ENCODE measurements around the gene KRT6A. TPM values are rescaled to one million over a fixed set of nuclear protein-coding genes. Genes with fewer than 3 reads are reported as not detected.

Gene KRT6A
- total and polyA plus RNA-seq, 9 of the 15 experiments (the other 6 are each of a cell fraction or from before 2014, with no cell fraction given) = 0.26 TPM; not detected in 8

- peak; percentile 62 for FAIRE-seq
- 3% methylated on average over 4 of the region's 4 CpGs for WGBS (ENCODE audit: insufficient coverage, low coverage, missing lambda C conversion rate)
- Histone ChIP-seq H3K79me2 (ENCODE audit: control insufficient read depth, insufficient read depth, low read length) (no peaks in the 10 kb centered on the region), H3K36me3 (ENCODE audit: control insufficient read depth, insufficient read depth, low read length) (no peaks in the 10 kb centered on the region), H3K4me3 (no peak overlapping the region), H4K20me1 (replicated peaks; ENCODE audit: control insufficient read depth, insufficient read depth, low read length) (no peaks in the 10 kb centered on the region), H3K4me2 (ENCODE audit: insufficient read depth, low read length) (no peak overlapping the region), H3K27me3 (ENCODE audit: control insufficient read depth in 2 of 2, insufficient read depth in 2 of 2, low read length in 2 of 2) (no peaks in the 10 kb centered on the region; a peak in 1 of 5 replicates), H3K9me1 (ENCODE audit: control insufficient read depth, insufficient read depth, low read length) (no peaks in the 10 kb centered on the region), H3K9me3 (replicated peaks; ENCODE audit: control insufficient read depth, insufficient read depth, low read depth, low read length) (no peaks in the 10 kb centered on the region), H3K9ac (ENCODE audit: insufficient read depth in 1 of 2, low read depth in 2 of 2, low read length in 2 of 2) (no peak overlapping the region), H3K27ac (ENCODE audit: extremely low read depth, low read depth, low read length) (no peak overlapping the region), H2AFZ (ENCODE audit: low read depth, low read length) (no peak overlapping the region), H3K4me1 (replicated peaks in 1 of 2; ENCODE audit: control insufficient read depth in 2 of 2, insufficient read depth in 2 of 2, low read length in 2 of 2) (no peaks in the 10 kb centered on the region)
- CTCF ChIA-PET (ENCODE audit: low intra/inter-chr PET ratio) = no interaction called here
- in situ Hi-C loops (cut with MboI) (no loop called here), intact Hi-C loops (cut with micrococcal nuclease) (no loop called here)
- POLR2A ChIA-PET = no interaction called here
- ATAC-seq = no peak
- peak in 2 of 4 experiments; percentile 20 to 21 for DNase-seq (ENCODE audit: extremely low read depth in 1 of 4, low spot score in 3 of 4)
- BruUV-seq (replicated peaks) = no TSS peak
- TF ChIP-seq MTA2 (IDR thresholded peaks at IDR 0.05; ENCODE audit: low read depth) (no peak), SMAD1 (IDR thresholded peaks at IDR 0.05; ENCODE audit: low read depth, low read length, partially characterized antibody) (no peak), CTCF (IDR thresholded peaks at IDR 0.05 in 2 of 3, conservative IDR thresholded peaks at IDR 0.05 in 1 of 3; ENCODE audit: insufficient read depth in 2 of 3, low read depth in 1 of 3, low read length in 3 of 3) (peak; percentile 23 to 54 (median 44); a peak in 4 of 6 replicates), ATF4 (CRISPR knock-in tag; IDR thresholded peaks at IDR 0.05) (no peak), ZBTB33 (CRISPR knock-in tag; IDR thresholded peaks at IDR 0.05) (no peak), YY1 (IDR thresholded peaks at IDR 0.05; ENCODE audit: borderline replicate concordance in 1 of 3, control insufficient read depth in 1 of 3, extremely low read depth in 1 of 3, insufficient read depth in 3 of 3, insufficient read length in 1 of 3, insufficient replicate concordance in 2 of 3, low read depth in 1 of 3, low read length in 2 of 3) (peak in 1 of 3 experiments; percentile 32), CREB1 (IDR thresholded peaks at IDR 0.05) (no peak), CREB1 (CRISPR knock-in tag; IDR thresholded peaks at IDR 0.05) (no peak), ZBTB9 (CRISPR knock-in tag; IDR thresholded peaks at IDR 0.05) (no peak)
Measured at GRCh38 chr12:52506858-52507715, 14.0 kb upstream of the KRT6A start.
